HepG2 (cell line): ENCODE measurements around the gene MADCAM1. TPM values are rescaled to one million over a fixed set of nuclear protein-coding genes. Genes with fewer than 3 reads are reported as not detected.

Experiments
- BCL3 ChIP-seq: sonication (generic); formaldehyde crosslinking; IDR thresholded peaks from 2 replicates; pipeline ENCODE4 v1.5.1; 2020; ENCODE audit warnings: mild to moderate bottlenecking, missing genetic modification reagents, moderate library complexity
- CTCF ChIP-seq: sonication (generic); formaldehyde crosslinking; IDR thresholded peaks from 2 replicates; pipeline ENCODE4 v1.5.0; 2020; ENCODE audit warnings: mild to moderate bottlenecking, missing genetic modification reagents, moderate library complexity
- KLF16 ChIP-seq, 2 experiments: sonication (generic) in 1 of 2; formaldehyde crosslinking in 1 of 2; IDR thresholded peaks; 2 replicates each; pipeline versions ENCODE4 v1.6.1 to v1.8.0; 2016 to 2023; ENCODE audit warnings: missing genetic modification reagents in 2 of 2, missing compliant biosample characterization in 1 of 2
- PHF8 ChIP-seq: sonication (generic); formaldehyde crosslinking; IDR thresholded peaks from 2 replicates; pipeline ENCODE4 v1.5.0; 2020; ENCODE audit warnings: missing genetic modification reagents
- PITX1 ChIP-seq: sonication (generic); formaldehyde crosslinking; IDR thresholded peaks from 2 replicates; pipeline ENCODE4 v1.5.1; 2020; ENCODE audit warnings: mild to moderate bottlenecking, missing genetic modification reagents
- PPARG ChIP-seq: conservative IDR thresholded peaks from 2 replicates; pipeline ENCODE4 v1.6.1; 2016; ENCODE audit warnings: missing biosample characterization, missing genetic modification reagents
- RFX5 ChIP-seq: IDR thresholded peaks from 2 replicates; pipeline ENCODE4 v1.6.1; 2011; ENCODE audit warnings: low read depth, low read length, improper control_type of control experiment
- RXRA ChIP-seq: sonication (generic); formaldehyde crosslinking; IDR thresholded peaks from 2 replicates; pipeline ENCODE4 v1.5.1; 2020; ENCODE audit warnings: missing genetic modification reagents
- SATB2 ChIP-seq: sonication (generic); formaldehyde crosslinking; IDR thresholded peaks from 2 replicates; pipeline ENCODE4 v1.5.0; 2020; ENCODE audit warnings: missing genetic modification reagents
- TFDP1 ChIP-seq: IDR thresholded peaks from 2 replicates; pipeline ENCODE4 v1.6.1; 2016; ENCODE audit warnings: missing compliant biosample characterization, missing genetic modification reagents, borderline replicate concordance
- THAP9 ChIP-seq: sonication (generic); formaldehyde crosslinking; IDR thresholded peaks from 2 replicates; pipeline ENCODE4; 2020; ENCODE audit warnings: missing genetic modification reagents, mild to moderate bottlenecking, borderline replicate concordance
- ZNF496 ChIP-seq: sonication (generic); formaldehyde crosslinking; IDR thresholded peaks from 2 replicates; pipeline ENCODE4 v1.8.1; 2023; ENCODE audit warnings: mild to moderate bottlenecking, moderate library complexity, missing genetic modification reagents; ENCODE audit not compliant: insufficient replicate concordance
- ZNF639 ChIP-seq: conservative IDR thresholded peaks from 2 replicates; pipeline ENCODE4 v1.6.1; 2018; ENCODE audit warnings: missing genetic modification reagents
- polyA plus RNA-seq, 8 experiments: library from polyadenylated mRNA; depleted of rRNA in 3 of 8; stranded (reverse) in 7 of 8; unstranded in 1 of 8; fragments of >200 nt; fragmentation: Illumina TruSeq in 4 of 8; extraction: Trizol in 4 of 8; gene quantifications; 2 replicates each; pipeline versions ENCODE4 v1.2.1 to v1.2.3, GENCODE V29; 2011 to 2016; ENCODE audit warnings: low read depth in 4 of 8, missing spikeins in 1 of 8, mixed read lengths in 1 of 8; ENCODE audit not compliant: insufficient read depth in 1 of 8
- total RNA-seq, 5 experiments: library from RNA; depleted of rRNA; stranded (reverse); fragments of >200 nt; fragmentation: Illumina TruSeq; extraction: Trizol; gene quantifications; 2 replicates each; pipeline ENCODE4 v1.2.3, GENCODE V29; 2016; ENCODE audit warnings: low read depth in 1 of 5
- TF ChIP-seq, protein P1 (sequence below): IDR thresholded peaks from 2 replicates; pipeline ENCODE4 v1.6.1; 2018; ENCODE audit warnings: missing genetic modification reagents, mild to moderate bottlenecking, missing compliant biosample characterization
- TF ChIP-seq, protein P2 (sequence below): sonication (generic); formaldehyde crosslinking; IDR thresholded peaks from 2 replicates; pipeline ENCODE4 v1.5.0; 2020; ENCODE audit warnings: mild to moderate bottlenecking, missing genetic modification reagents, borderline replicate concordance

Gene MADCAM1
- total and polyA plus RNA-seq, 2 of the 13 experiments (the other 11 are each of a cell fraction or from before 2014, with no cell fraction given), result 0.29 to 0.33 TPM

DNA sequence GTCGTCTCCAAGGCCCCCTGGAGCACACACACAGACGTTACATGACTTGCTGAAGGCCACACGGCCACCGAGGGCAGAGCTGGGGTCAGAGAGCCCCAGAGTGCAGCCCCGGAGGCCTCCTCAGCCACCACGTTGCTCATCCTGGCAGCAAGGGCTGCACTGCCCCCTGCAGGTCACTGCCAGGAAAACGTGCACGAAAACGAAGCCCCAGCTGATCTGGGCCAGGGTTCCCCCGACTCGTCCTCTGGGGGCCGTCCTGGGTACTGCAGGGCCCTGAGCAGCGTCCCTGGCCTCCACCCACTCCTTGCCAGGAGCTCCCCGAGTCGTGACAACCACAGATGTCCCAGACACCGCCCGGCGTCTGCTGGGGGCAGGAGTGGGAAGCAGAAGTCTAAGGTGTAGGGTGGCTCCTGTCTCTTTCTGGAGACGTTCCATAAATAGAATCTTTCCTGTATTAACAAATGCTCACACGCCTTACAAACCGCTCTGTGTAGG lies 14.4 kb downstream of the MADCAM1 start (continued):
- TF ChIP-seq THAP9 (CRISPR knock-in tag) (peak; percentile 47; the same call in 1 of the 2 replicates), SATB2 (CRISPR knock-in tag) (no peak), RFX5 (no peak; the same call in 1 of the 2 replicates), PHF8 (CRISPR knock-in tag) (peak; percentile 54), BCL3 (CRISPR knock-in tag) (0 out of 2 replicates have a peak, but pooled peaks have one; percentile 44), ZNF496 (CRISPR knock-in tag) (no peak), KLF16 (CRISPR knock-in tag; IDR thresholded peaks at IDR 0.05) (peak in 1 of 2 experiments; percentile 81; a peak in 2 of 4 replicates), RXRA (CRISPR knock-in tag) (peak; percentile 88), CTCF (CRISPR knock-in tag) (peak; percentile 99), ZNF639 (CRISPR knock-in tag) (0 out of 2 replicates have a peak, but pooled peaks have one; percentile 39), PITX1 (CRISPR knock-in tag) (peak; percentile 74; the same call in 1 of the 2 replicates), TFDP1 (CRISPR knock-in tag) (0 out of 2 replicates have a peak, but pooled peaks have one; percentile 59), PPARG (CRISPR knock-in tag) (0 out of 2 replicates have a peak, but pooled peaks have one; percentile 53)
- TF ChIP-seq, protein P1, sequence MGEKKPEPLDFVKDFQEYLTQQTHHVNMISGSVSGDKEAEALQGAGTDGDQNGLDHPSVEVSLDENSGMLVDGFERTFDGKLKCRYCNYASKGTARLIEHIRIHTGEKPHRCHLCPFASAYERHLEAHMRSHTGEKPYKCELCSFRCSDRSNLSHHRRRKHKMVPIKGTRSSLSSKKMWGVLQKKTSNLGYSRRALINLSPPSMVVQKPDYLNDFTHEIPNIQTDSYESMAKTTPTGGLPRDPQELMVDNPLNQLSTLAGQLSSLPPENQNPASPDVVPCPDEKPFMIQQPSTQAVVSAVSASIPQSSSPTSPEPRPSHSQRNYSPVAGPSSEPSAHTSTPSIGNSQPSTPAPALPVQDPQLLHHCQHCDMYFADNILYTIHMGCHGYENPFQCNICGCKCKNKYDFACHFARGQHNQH (CRISPR knock-in tag), result peak; percentile 50; the same call in 1 of the 2 replicates
- TF ChIP-seq, protein P2, sequence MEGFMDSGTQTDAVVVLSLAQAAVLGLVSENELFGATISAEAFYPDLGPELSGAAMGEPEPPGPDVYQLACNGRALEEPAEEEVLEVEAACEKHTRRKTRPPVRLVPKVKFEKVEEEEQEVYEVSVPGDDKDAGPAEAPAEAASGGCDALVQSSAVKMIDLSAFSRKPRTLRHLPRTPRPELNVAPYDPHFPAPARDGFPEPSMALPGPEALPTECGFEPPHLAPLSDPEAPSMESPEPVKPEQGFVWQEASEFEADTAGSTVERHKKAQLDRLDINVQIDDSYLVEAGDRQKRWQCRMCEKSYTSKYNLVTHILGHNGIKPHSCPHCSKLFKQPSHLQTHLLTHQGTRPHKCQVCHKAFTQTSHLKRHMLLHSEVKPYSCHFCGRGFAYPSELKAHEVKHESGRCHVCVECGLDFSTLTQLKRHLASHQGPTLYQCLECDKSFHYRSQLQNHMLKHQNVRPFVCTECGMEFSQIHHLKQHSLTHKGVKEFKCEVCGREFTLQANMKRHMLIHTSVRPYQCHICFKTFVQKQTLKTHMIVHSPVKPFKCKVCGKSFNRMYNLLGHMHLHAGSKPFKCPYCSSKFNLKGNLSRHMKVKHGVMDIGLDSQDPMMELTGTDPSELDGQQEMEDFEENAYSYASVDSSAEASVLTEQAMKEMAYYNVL, result peak; percentile 34; the same call in 1 of the 2 replicates
